Activated CD8-positive, alpha-beta memory T cell treated with anti-CD3 and anti-CD28 coated beads for 1 hour (primary cell): ENCODE data around the gene BLOC1S1.
"Not testable (repeated sequence)": the region's sequence is repeated elsewhere in the genome, so short reads cannot be mapped to it uniquely, and the experiment has no call there.

Experiments
- DNase-seq, 2 donors: peaks; one replicate each; pipeline ENCODE4 v3.0.0-alpha.2; 2020; ENCODE audit warnings: low read depth in 1 of 2; ENCODE audit errors: extremely low read depth in 1 of 2

BLOC1S1 gene

DNA sequence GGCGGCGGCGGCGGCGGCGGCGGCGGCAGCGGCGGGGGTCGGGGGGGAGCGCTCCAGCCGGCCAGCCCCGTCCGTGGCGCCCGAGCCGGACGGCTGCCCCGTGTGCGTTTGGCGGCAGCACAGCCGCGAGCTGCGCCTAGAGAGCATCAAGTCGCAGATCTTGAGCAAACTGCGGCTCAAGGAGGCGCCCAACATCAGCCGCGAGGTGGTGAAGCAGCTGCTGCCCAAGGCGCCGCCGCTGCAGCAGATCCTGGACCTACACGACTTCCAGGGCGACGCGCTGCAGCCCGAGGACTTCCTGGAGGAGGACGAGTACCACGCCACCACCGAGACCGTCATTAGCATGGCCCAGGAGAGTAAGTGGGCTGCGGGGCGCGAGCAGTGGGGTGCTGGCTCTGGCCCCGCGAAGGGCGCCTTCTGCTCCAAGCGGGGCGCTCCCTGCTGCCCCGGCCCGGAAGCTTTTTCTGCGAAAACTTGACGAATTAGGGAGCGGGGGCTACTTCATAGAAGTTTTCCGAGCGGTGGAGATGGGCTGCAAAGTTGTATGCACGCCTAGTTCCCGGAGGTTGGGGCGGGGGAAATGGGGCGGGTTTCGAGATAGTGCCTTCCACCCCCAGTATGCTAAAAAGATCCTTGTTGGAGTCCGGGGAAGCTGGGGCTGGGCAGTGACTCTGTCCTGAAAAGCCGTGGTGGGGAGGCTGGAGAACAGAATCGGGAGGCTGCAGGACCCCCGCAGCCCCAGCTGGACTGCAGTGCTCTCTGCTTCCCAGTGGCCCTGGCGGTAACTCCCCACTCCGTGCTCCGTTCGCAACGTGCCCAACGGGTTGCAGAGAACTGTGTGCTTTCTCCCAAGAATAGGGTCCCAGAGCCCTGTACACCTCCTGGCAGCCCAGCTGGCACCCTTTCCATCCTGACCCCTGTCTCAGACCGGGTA lies 27.8 kb downstream of the BLOC1S1 start:
- peak in 1 of 2 donors; percentile 29 for DNase-seq

DNA sequence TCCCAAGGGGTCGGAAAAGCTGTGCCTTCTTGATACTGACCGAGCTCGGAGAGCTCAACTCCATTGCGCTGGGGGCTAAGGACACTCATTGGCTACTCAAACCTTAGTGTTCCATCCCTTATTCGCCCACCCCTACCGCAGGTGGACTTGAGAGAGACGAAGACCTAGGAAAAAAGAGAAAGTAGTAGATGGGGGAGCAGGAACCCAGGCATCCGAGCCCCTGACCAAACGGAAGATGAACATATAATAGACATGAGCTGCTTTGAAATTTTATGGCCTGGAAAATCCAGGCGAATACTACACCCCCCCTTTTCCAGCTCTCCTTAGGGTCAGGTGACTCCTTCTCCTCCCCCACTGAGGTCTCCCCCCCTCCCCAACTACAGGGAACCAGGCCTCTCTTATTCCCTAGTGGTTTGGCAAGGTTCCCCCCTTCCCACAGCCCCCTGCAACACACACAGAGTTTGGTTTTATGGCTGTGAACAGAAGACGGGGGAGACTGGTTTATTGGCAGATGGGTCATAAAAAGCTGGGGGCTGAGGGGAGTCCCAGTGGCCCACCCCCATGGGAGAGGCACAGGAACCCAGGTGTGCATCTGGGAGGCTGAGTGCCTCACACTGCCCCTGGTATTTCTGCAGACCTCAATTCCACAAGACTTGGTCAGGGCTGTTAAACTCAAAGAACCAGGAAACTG lies 28.6 kb downstream of the BLOC1S1 start:
- no peak for DNase-seq

DNA sequence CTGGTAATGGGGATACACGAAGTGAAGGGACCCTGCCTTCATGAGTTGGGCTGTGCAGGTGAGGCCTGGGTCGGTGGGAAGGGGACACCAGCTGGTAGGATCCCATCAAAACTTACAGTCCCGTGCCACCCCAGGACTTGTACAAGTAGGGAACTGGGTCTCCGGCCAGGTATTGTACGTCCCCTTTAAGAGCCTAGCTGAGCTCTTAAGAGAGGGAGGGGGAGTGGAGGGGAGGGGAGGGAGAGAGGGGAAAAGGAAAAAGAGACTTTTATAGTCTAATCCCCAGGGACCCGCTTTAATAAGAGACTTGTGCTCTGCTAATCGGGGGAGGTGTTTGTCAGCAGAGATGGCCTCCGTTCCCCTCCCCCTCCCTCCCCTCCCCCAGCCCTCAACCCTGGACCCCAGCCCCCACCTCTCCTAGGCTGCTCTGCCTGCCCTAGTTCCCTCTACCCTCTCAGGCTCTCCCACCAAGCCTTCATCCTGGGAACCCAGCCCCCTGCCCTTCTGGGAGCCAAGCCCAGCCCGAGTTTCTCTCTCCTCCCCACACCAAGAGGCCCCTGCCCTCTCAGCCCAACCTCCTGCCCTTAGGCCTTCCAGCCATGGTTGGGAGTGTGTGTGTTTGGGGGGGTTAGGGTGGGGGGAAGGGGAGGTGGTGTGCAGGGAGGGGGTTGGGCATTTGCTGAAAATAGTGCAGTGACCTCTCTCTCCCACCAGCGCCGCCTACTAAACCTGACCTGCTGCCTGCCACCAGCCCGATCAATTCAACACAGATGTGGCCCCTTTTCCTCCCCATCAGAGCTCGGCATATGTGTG lies 29.7 kb downstream of the BLOC1S1 start:
- no peak for DNase-seq

- no peak for DNase-seq
Observed at GRCh38 chr12:55746174-55746912, 30.5 kb downstream of the BLOC1S1 start.

DNA sequence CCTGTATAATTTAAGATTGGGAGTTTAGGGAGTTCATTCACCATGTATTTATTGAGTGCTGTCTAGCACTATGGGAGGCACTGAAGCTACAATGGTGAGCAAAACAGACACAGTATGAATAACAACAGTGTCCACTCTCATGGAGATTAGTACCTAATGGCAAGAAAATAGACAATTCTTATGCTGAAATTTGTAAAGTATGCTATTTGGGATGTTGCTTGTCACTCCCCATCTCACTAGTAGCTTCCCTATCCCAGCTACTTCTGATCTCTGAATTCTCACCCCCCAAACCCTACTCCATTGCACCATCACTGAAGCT lies 31.0 kb downstream of the BLOC1S1 start:
- DNase-seq = no peak

- DNase-seq = no peak
Observed at GRCh38 chr12:55748230-55748993, 32.6 kb downstream of the BLOC1S1 start.

DNA sequence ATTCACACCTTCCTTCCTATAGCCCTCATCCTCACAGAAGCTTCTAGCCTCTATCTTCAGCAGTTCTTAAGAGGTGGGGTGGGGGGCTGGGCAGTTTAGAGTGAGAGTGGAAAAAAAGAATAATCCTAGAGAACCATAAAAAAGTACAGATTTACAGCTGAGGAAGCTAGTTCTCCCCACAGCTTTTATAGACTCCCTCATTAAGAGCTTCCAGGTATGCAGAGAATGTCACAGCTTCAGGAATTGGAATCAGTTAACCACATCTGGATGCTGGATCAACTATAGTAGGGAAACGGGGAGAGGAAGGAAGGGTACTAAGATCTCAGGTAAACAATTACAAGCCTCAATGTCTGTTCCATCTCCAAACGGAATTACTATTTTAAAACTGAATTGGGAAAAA lies 39.4 kb downstream of the BLOC1S1 start:
- DNase-seq = no peak

GRCh38 chr12:55757701-55758100 lies 41.9 kb downstream of the BLOC1S1 start:
- DNase-seq = no peak

DNA sequence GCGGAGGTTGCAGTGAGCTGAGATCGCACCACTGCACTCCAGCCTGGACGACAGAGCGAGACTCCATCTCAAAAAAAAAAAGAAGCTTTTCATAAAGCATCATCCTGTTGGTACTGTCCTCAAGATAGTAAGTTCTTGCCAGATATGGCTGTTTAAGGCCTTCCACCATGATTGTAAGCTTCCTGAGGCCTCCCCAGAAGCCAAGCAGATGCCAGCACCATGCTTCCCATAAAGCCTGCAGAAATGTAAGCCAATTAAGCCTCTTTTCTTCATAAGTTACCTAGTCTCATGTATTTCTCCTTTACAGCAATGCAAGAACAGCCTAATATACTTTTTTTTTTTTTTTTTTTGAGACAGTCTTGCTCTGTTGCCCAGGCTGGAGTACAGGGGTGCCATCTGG lies 42.7 kb downstream of the BLOC1S1 start:
- DNase-seq = not testable (repeated sequence)

GRCh38 chr12:55760663-55761062 lies 44.8 kb downstream of the BLOC1S1 start:
- no peak for DNase-seq

- DNase-seq = no peak
Observed at GRCh38 chr12:55762646-55763045, 46.8 kb downstream of the BLOC1S1 start.

- DNase-seq = no peak
Observed at GRCh38 chr12:55765736-55766290, 50.0 kb downstream of the BLOC1S1 start.

DNA sequence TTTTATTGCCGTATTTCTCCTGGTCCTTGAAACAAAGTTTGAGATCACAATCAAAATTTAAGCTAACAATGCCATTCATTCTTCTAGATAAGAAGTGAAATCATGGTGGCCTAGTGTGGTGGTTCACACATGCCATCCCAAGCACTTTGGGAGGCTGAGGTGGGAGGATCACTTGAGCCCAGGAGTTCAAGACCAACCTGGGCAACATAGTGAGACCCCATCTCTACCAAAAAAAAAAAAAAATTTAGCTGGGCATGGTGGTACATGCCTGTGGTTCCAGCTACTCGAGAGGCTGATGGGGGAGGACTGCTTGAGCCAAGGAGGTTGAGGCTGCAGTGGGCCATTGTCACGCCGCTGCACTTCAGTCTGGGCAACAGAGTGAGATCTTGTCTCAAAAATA lies 51.3 kb downstream of the BLOC1S1 start:
- no peak for DNase-seq
